Thyroid gland (tissue), 4 donors: ENCODE data around the gene DHRS11. TPM values are rescaled to one million over a fixed set of nuclear protein-coding genes. Genes with fewer than 3 reads are reported as not detected.
A peak's percentile ranks its signal among the peaks of the same experiment; 100 is the strongest.
"Not testable (repeated sequence)": the region's sequence is repeated elsewhere in the genome, so short reads cannot be mapped to it uniquely, and the experiment has no call there.

ENCODE experiments used
- DNase-seq, 2 donors: peaks; one replicate each; pipeline ENCODE4 v3.0.0-alpha.2; 2019
- H3K27ac ChIP-seq, 3 donors: fragments of 200-600 bp; sonication (generic); 1 replicate in 2 of 3; 2 replicates in 1 of 3; pipeline ENCODE4 v1.5.1; 2016 to 2019; ENCODE audit warnings: mild to moderate bottlenecking in 1 of 3, moderate library complexity in 1 of 3
- H3K27me3 ChIP-seq: fragments of 200-600 bp; sonication (generic); one replicate; pipeline ENCODE4 v1.5.1; 2019
- H3K36me3 ChIP-seq, 2 donors: fragments of 200-600 bp; sonication (generic); one replicate each; pipeline ENCODE4 v1.5.1; 2016 to 2019
- H3K4me1 ChIP-seq, 2 donors: fragments of 200-600 bp; sonication (generic); one replicate each; pipeline ENCODE4 v1.5.1; 2017 to 2019
- H3K4me3 ChIP-seq, 3 donors: fragments of 200-600 bp; sonication (generic); replicated peaks in 1 of 3; 1 replicate in 2 of 3; 2 replicates in 1 of 3; pipeline ENCODE4 v1.5.1; 2016; ENCODE audit warnings: mild to moderate bottlenecking in 1 of 3
- H3K9me3 ChIP-seq: fragments of 200-600 bp; sonication (generic); one replicate; pipeline ENCODE4 v1.5.1; 2017
- POLR2A ChIP-seq, 2 donors: fragments of 450-650 bp; IDR thresholded peaks; one replicate each; pipeline ENCODE4 v1.6.1; 2017; ENCODE audit warnings: antibody characterized with exemption in 2 of 2, mild to moderate bottlenecking in 2 of 2, moderate library complexity in 1 of 2
- WGBS, 2 donors: methylation state at CpG; one replicate each; pipeline ENCODE4 v1.1.5; 2017; 5-methylcytosine and 5-hydroxymethylcytosine counted together
- intact Hi-C: fragments of 100-400 bp; cut with DNase I; formaldehyde crosslinking; loops from one replicate; pipeline ENCODE4 v1.15.1; 2023
- total RNA-seq, 4 donors: library from RNA; depleted of rRNA; stranded (reverse); fragments of >200 nt; gene quantifications; one replicate each; pipeline ENCODE4 v1.2.3, GENCODE V29; 2016
- TF ChIP-seq, protein P1 (sequence below), 6 experiments: fragments of 200-600 bp in 3 of 6; fragments of 450-650 bp in 3 of 6; sonication (generic) in 3 of 6; IDR thresholded peaks; one replicate each; pipeline ENCODE4 v1.5.1; 2016 to 2019; ENCODE audit warnings: antibody characterized with exemption in 6 of 6, mild to moderate bottlenecking in 2 of 6, inconsistent platforms in 1 of 6, moderate library complexity in 1 of 6

Gene DHRS11
- total RNA-seq, 4 donors from 2014 or later: 12.3 to 28.4 (median 21.4) TPM

DNA sequence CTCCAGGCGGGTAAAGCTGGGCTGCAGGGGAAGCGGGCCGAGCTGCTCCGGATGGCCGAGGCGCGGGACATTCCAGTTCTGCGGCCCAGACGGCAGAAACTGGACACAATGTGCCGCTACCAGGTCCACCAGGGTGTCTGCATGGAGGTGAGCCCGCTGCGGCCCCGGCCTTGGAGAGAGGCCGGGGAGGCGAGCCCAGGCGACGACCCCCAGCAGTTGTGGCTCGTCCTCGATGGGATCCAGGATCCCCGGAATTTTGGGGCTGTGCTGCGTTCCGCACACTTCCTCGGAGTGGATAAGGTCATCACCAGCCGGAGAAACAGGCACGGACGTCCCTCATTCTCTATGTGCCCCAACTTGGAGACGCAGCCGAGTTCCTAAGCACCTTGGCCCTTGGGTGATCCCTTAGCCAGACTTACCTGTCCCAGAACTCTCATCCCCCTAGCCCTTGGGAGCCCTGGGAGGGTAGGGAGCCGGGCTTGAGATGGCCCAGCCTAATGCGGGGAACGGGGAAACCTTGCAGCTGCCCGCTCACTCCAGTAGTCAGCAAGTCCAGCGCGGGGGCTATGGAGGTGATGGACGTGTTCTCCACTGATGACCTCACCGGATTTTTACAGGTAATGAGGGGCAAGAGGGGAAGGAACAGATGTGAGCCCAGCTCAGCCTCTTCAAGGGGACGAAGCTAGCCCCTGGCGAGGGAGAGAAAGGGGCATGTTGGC is 10.5 kb downstream of the DHRS11 start:
- Histone ChIP-seq H3K27ac (peak overlapping the region in 2 of 3 donors; percentile 76 to 82), H3K9me3 (no peaks in the 10 kb centered on the region), H3K4me3 (peak overlapping the region; percentile 57 to 96 (median 69)), H3K36me3 (no peaks in the 10 kb centered on the region), H3K27me3 (no peaks in the 10 kb centered on the region), H3K4me1 (peaks cover 18% of the 10 kb centered on the region in 2 donors)
- no peak for DNase-seq
- TF ChIP-seq POLR2A (IDR thresholded peaks at IDR 0.05): no peak
- TF ChIP-seq, protein P1, sequence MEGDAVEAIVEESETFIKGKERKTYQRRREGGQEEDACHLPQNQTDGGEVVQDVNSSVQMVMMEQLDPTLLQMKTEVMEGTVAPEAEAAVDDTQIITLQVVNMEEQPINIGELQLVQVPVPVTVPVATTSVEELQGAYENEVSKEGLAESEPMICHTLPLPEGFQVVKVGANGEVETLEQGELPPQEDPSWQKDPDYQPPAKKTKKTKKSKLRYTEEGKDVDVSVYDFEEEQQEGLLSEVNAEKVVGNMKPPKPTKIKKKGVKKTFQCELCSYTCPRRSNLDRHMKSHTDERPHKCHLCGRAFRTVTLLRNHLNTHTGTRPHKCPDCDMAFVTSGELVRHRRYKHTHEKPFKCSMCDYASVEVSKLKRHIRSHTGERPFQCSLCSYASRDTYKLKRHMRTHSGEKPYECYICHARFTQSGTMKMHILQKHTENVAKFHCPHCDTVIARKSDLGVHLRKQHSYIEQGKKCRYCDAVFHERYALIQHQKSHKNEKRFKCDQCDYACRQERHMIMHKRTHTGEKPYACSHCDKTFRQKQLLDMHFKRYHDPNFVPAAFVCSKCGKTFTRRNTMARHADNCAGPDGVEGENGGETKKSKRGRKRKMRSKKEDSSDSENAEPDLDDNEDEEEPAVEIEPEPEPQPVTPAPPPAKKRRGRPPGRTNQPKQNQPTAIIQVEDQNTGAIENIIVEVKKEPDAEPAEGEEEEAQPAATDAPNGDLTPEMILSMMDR (IDR thresholded peaks at IDR 0.05): no peak
- intact Hi-C loops: no loop called here
- 11 to 17% methylated on average over 18 to 25 of the region's 38 CpGs for WGBS, 2 donors

DNA sequence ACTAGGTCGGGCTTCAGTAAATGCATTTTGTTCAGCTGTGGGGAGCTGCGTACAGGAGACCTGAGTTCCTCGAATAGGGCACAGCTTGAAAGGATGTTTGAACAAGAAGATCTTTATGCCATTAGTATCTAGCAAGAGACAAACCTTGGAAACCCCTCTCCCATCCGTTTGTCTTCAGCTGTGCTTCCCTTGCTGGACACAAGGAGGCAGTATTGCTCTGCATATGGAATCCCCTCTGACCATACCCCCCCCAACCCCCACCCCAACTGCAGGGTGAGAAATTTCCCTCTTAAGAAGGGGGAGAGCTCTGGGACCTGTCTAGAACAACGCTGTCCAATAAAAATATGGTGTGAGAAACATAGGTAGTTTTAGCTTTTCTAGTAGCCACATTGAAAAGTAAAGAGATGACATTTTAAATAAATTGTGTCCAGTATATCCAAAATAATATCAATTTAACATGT is 11.3 kb downstream of the DHRS11 start:
- Histone ChIP-seq H3K27me3 (no peaks in the 10 kb centered on the region), H3K4me3 (peak overlapping the region in 1 of 3 donors; percentile 69), H3K4me1 (peaks cover 18% of the 10 kb centered on the region in 2 donors), H3K36me3 (no peaks in the 10 kb centered on the region), H3K27ac (no peak overlapping the region), H3K9me3 (no peaks in the 10 kb centered on the region)
- 12 to 16% methylated on average over 5 of the region's 5 CpGs for WGBS, 2 donors
- DNase-seq: peak; percentile 61 to 65
- TF ChIP-seq, protein P1 (IDR thresholded peaks at IDR 0.05): peak; percentile 52 to 79 (median 59)
- TF ChIP-seq POLR2A (IDR thresholded peaks at IDR 0.05): no peak
- intact Hi-C loops: no loop called here

GRCh38 chr17:36605028-36605427 is 13.3 kb downstream of the DHRS11 start:
- H3K4me1 ChIP-seq: peaks cover 18 to 25% of the 10 kb centered on the region in 2 donors

DNA sequence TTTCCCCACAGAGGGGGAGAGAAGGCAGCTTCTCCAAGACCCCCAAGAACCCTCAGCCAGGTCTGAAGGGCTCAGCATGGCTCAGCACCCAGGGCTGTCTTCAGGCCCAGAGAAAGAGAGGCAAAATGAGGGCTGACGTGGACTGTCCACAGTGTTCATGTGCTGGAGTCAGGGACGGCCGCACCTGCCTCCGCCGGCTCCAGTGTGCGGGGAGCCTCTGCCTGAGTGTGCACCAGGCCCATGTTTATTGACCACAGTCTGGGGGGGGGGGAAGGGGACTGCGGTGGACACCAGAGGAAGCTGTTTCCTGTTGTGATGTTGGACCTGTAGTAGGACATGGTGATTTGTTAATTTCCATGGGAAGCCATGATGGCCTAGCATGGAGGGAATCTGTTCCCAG is 16.6 kb downstream of the DHRS11 start:
- Histone ChIP-seq H3K4me3 (no peak overlapping the region), H3K27ac (no peak overlapping the region), H3K4me1 (peaks cover 0 to 6% of the 10 kb centered on the region in 2 donors), H3K36me3 (no peaks in the 10 kb centered on the region), H3K9me3 (no peaks in the 10 kb centered on the region), H3K27me3 (no peaks in the 10 kb centered on the region)
- intact Hi-C loops: no loop called here
- 91 to 100% methylated on average over 1 to 7 of the region's 7 CpGs for WGBS, 2 donors
- TF ChIP-seq, protein P1 (IDR thresholded peaks at IDR 0.05): no peak
- TF ChIP-seq POLR2A (IDR thresholded peaks at IDR 0.05): no peak
- DNase-seq: no peak

More at GRCh38 chr17:36605028-36605427, 13.3 kb downstream of the DHRS11 start:
- 91 to 93% methylated on average over 5 of the region's 5 CpGs for WGBS, 2 donors
- H3K27ac ChIP-seq, intact Hi-C loops, H3K36me3 ChIP-seq, H3K9me3 ChIP-seq, DNase-seq, H3K4me3 ChIP-seq, H3K27me3 ChIP-seq: not testable (repeated sequence)

- Histone ChIP-seq H3K27me3 (no peaks in the 10 kb centered on the region), H3K27ac (no peak overlapping the region), H3K4me3 (no peak overlapping the region), H3K4me1 (peaks cover 0 to 6% of the 10 kb centered on the region in 2 donors), H3K36me3 (no peaks in the 10 kb centered on the region), H3K9me3 (no peaks in the 10 kb centered on the region)
- peak; percentile 30 to 43 for DNase-seq
- intact Hi-C loops: no loop called here
- TF ChIP-seq, protein P1 (IDR thresholded peaks at IDR 0.05): peak in 4 of 6 experiments; percentile 19 to 50 (median 44)
- no peak for TF ChIP-seq POLR2A (IDR thresholded peaks at IDR 0.05)
- WGBS, 2 donors: 32 to 43% methylated on average over 14 to 16 of the region's 24 CpGs
These were observed 17.3 kb downstream of the DHRS11 start for GRCh38 chr17:36608794-36609497.
